OCI-LY3 (cell line): ENCODE results near the gene TOMM7.

ENCODE experiments used
- EZH2phosphoT487 ChIP-seq: fragments of 200-600 bp; shearing (Covaris generic); IDR thresholded peaks from 2 replicates; pipeline ENCODE4 v1.6.1; 2018; ENCODE audit warnings: antibody characterized with exemption, mixed run types, low read depth
- TF ChIP-seq, protein P1 (sequence below): fragments of 200-600, 300-600 bp; sonication (generic); IDR thresholded peaks from 2 replicates; pipeline ENCODE4 v1.5.1; 2014; ENCODE audit warnings: antibody characterized with exemption, low read length, low read depth

DNA sequence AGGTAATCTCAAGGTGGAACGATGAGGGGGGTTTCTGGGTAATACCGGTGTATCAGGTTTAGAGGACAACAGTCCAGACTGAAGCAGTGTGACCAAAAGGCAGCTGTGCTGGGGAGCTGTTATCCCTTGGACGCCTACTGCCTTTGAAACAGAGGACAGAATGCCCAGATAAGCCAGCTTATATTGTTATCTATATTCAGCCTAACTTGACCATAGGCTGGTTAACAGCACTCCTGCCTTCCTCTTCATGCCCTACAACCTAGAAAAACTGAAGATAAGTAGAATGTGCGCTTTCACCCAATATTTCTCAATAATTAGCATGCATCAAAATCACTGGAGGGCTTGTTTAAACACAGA lies 50.8 kb downstream of the TOMM7 start:
- TF ChIP-seq, protein P1, sequence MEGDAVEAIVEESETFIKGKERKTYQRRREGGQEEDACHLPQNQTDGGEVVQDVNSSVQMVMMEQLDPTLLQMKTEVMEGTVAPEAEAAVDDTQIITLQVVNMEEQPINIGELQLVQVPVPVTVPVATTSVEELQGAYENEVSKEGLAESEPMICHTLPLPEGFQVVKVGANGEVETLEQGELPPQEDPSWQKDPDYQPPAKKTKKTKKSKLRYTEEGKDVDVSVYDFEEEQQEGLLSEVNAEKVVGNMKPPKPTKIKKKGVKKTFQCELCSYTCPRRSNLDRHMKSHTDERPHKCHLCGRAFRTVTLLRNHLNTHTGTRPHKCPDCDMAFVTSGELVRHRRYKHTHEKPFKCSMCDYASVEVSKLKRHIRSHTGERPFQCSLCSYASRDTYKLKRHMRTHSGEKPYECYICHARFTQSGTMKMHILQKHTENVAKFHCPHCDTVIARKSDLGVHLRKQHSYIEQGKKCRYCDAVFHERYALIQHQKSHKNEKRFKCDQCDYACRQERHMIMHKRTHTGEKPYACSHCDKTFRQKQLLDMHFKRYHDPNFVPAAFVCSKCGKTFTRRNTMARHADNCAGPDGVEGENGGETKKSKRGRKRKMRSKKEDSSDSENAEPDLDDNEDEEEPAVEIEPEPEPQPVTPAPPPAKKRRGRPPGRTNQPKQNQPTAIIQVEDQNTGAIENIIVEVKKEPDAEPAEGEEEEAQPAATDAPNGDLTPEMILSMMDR, result no peak
- no peak for TF ChIP-seq EZH2phosphoT487
